Bladder microvascular endothelial cell (primary cell): ENCODE results near the gene FCRLA. TPM values are rescaled to one million over a fixed set of nuclear protein-coding genes. Genes with fewer than 3 reads are reported as not detected.

Experiments
- total RNA-seq: library from RNA; depleted of rRNA; stranded (reverse); fragments of >200 nt; gene quantifications from 2 replicates; pipeline ENCODE4 v1.2.3, GENCODE V29; 2014

Gene FCRLA, protein sequence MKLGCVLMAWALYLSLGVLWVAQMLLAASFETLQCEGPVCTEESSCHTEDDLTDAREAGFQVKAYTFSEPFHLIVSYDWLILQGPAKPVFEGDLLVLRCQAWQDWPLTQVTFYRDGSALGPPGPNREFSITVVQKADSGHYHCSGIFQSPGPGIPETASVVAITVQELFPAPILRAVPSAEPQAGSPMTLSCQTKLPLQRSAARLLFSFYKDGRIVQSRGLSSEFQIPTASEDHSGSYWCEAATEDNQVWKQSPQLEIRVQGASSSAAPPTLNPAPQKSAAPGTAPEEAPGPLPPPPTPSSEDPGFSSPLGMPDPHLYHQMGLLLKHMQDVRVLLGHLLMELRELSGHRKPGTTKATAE
- total RNA-seq, result 0.06 and 0.49 TPM in 2 replicates

DNA sequence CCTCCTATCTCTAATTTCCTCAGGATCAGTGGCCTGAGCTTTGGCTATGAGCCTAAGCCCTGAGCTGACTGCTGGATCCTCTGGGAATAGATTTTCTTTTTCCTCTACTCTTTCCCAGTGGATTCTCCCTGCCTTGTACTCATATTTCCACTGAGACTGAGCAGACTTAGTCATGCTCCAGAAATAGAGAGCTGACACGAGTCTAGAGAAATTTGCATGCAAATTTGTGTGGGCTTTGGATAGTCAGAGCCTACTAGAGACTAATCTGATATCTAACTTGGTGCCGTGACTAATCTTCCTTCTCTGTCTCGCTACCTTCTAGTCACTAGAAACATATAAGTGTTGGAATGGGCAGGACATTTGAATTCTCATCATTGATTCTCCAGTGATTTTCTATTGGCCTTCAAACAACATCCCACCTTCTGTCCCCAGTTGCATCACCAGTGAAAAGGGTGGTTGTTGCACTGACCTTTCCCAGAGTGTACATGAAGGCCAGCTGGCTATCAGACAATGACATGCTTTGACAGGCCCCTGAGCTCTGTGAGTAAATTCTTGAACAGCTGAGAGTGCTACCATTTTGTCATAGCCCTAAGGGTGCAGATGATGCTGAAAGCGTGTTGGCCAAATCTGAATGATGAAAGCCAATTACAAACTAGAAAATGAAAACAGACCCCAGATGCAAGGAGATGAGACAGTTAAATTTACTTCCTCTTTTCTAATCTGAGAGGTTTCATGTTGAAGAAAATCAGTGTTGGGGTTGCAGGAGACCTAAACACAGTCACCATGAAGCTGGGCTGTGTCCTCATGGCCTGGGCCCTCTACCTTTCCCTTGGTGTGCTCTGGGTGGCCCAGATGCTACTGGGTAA lies at the start of gene FCRLA:
Gene FCRLA, plus strand, starts transcription at position 748 of the 866 bp plus-strand sequence. Its CDS starts 36 bp downstream, at position 784.

DNA sequence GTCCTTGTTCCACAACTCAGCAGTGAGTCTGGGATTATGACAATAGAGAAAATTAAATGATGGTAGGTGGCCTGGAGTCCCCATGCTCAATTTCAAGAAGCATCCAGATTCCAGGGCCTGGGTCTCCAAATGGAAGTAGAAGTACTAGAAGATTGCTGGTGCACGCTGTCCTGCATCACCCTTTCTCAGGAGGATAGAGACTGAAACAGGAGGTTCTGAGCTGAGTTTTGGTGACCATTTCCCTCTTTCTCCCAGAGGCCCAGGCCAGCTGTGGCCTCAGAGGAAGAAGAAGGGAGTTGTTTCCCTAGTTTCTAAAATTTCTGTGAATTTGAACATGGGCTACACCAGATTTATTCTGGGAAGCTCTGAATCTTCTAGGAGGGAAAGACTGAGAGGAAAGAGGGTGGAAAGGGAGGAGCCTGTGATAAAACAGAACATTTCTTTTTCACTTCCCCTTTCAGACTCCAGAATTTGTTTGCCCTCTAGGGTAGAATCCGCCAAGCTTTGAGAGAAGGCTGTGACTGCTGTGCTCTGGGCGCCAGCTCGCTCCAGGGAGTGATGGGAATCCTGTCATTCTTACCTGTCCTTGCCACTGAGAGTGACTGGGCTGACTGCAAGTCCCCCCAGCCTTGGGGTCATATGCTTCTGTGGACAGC lies 44.2 kb upstream of the FCRLA start, which contains the start of gene FCGR2B:
Gene FCGR2B, plus strand, starts transcription at position 460 of the 656 bp plus-strand sequence. Its CDS starts 99 bp downstream, at position 559.

DNA sequence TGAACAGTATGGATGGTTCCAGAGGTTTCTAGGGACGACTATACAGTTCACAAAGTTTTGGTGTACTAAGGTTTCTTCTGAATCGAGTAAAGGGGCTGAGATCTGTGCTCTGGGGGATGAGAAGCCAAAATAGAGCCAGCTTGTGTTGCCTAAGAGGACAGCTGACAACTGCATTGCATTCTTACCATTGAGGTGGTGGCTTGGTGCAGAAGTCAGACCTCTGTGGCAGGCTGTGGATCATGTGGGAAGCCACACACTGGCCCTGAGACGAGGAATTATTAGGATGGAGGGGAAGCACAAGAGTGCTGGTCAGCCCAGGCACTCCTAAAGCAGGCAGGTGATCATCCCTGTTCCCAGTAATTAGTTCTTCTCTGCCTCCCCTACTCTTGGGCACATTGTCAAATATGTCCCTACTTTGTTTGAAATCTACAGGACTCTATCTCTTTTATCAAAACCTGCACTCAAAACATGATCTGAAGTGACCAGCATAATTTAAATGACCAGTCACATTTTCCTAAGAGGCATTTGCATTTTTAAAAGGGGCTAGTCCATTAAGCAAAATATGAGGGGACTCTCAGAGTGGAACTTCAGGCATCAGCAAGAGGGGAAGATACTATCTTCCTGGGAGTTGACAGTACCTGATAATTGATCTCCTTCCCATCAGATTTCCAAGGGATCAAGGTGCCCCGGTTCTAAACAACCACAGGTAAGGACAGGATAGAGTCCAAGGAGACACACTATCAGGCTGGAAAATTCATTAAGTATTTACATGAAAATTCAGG lies 14.1 kb downstream of the FCRLA start, which contains the start of gene FCRLB:
Gene FCRLB, plus strand, starts transcription at position 589 of the 782 bp plus-strand sequence. CDS start 1,129 bp downstream, outside the sequence.

DNA sequence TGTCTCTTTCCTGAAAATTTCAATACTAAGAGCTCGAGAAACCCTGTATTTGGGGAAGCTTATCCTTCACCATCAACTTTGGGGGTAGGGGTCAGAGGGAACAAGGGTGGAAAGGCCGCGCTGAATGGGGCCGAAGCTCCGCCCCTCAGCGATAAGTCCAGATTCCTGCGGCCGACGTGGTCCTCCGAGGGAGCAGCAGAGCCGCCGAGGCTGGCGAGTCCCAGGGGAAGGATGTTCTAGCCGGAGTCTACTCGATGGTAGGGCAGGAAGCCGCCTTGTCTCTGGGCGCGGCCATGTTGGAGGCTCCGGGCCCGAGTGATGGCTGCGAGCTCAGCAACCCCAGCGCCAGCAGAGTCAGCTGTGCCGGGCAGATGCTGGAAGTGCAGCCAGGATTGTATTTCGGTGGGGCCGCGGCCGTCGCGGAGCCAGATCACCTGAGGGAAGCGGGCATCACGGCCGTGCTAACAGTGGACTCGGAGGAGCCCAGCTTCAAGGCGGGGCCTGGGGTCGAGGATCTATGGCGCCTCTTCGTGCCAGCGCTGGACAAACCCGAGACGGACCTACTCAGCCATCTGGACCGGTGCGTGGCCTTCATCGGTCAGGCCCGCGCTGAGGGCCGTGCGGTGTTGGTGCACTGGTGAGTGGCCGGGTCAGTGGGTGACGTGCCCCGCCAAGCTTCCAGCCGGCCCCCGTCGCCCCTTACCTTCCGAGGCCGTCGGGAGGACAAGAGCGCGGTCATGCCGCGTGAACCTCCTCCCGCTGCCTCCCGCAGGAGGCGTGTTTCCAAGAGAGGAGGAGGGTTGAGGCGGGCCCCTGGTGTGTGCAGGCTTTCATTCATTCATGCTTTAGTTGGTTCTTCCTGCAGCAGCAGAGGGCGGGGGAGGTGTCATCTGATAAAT lies 42.7 kb downstream of the FCRLA start, which contains the start of gene DUSP12:
Gene DUSP12, plus strand, starts transcription at position 278 of the 899 bp plus-strand sequence. Its CDS starts 16 bp downstream, at position 294.

Other genes with a start within 250 kb of the FCRLA start
- gene FCGR2A, start 201.8 kb upstream of the FCRLA start, total RNA-seq, result 0.44 TPM in 1 of 2 replicates, not detected in the other
- under 0.01 and 0.38 TPM in 2 replicates for gene HSPA6, start 182.7 kb upstream of the FCRLA start, total RNA-seq
- gene FCGR3A, start 157.4 kb upstream of the FCRLA start, total RNA-seq, result not detected in 2 replicates
- not detected in 2 replicates for gene FCGR3B, start 76.1 kb upstream of the FCRLA start, total RNA-seq
- gene FCGR2B, start 44.1 kb upstream of the FCRLA start, total RNA-seq, result not detected in 2 replicates
- 0.19 and 0.97 TPM in 2 replicates for gene FCRLB, start 14.3 kb downstream of the FCRLA start, total RNA-seq
- 27.4 and 34.2 TPM in 2 replicates for gene DUSP12, start 42.6 kb downstream of the FCRLA start, total RNA-seq
- 29.8 and 77.5 TPM in 2 replicates for gene ATF6, start 59.1 kb downstream of the FCRLA start, total RNA-seq